A673 (cell line): Measurements from ENCODE around the gene MITF. TPM values are rescaled to one million over a fixed set of nuclear protein-coding genes. Genes with fewer than 3 reads are reported as not detected.

ENCODE experiments used
- BruUV-seq: library from RNA; stranded (reverse); fragments of 400-500 nt; replicated peaks from 2 replicates; lab custom pipeline; 2021; lab: Mats Ljungman, UMichigan
- CTCF ChIA-PET: fragments of 300-600 bp; sonication (Branson Sonifier 250); formaldehyde crosslinking; loops from one replicate; lab custom pipeline; 2022; ENCODE audit warnings: antibody characterized with exemption; lab: Charles Lee
- POLR2A ChIA-PET: fragments of 300-600 bp; sonication (Branson Sonifier 250); formaldehyde crosslinking; loops from one replicate; lab custom pipeline; 2022; ENCODE audit warnings: antibody characterized with exemption; ENCODE audit not compliant: low non-redundant PET; lab: Charles Lee
- DNase-seq: peaks from one replicate; pipeline ENCODE4 v3.0.0-alpha.2; 2015; ENCODE audit warnings: low spot score
- H3K27ac ChIP-seq: fragments of 200-600 bp; sonication (generic); 2 replicates; pipeline ENCODE4 v1.5.1; 2016; ENCODE audit warnings: mixed run types, low read depth, mild to moderate bottlenecking, mixed read lengths, antibody characterized with exemption, low read length; ENCODE audit not compliant: poor library complexity, severe bottlenecking
- H3K27me3 ChIP-seq: fragments of 200-600 bp; sonication (generic); replicated peaks from 2 replicates; pipeline ENCODE4 v1.6.1; 2017; ENCODE audit warnings: mixed run types, low read depth, mild to moderate bottlenecking, mixed read lengths, antibody characterized with exemption, low read length; ENCODE audit not compliant: insufficient read depth, poor library complexity
- H3K36me3 ChIP-seq: fragments of 200-600 bp; sonication (generic); 2 replicates; pipeline ENCODE4 v1.6.1; 2016; ENCODE audit warnings: mixed run types, mild to moderate bottlenecking, mixed read lengths, antibody characterized with exemption, low read length; ENCODE audit not compliant: insufficient read depth, poor library complexity, severe bottlenecking
- H3K4me1 ChIP-seq: fragments of 200-600 bp; sonication (generic); 2 replicates; pipeline ENCODE4 v1.6.1; 2017; ENCODE audit warnings: mixed run types, mild to moderate bottlenecking, mixed read lengths, antibody characterized with exemption, low read length; ENCODE audit not compliant: insufficient read depth, poor library complexity, severe bottlenecking
- H3K4me3 ChIP-seq: fragments of 200-600 bp; sonication (generic); 2 replicates; pipeline ENCODE4 v1.5.1; 2016; ENCODE audit warnings: low read depth, mixed run types, mild to moderate bottlenecking, mixed read lengths, low read length; ENCODE audit not compliant: poor library complexity, severe bottlenecking
- H3K9me3 ChIP-seq: fragments of 200-600 bp; sonication (generic); 2 replicates; pipeline ENCODE4 v1.6.1; 2016; ENCODE audit warnings: mixed run types, low read depth, mild to moderate bottlenecking, mixed read lengths, antibody characterized with exemption, low read length; ENCODE audit not compliant: poor library complexity, severe bottlenecking
- EZH2 ChIP-seq: fragments of 200-600 bp; sonication (generic); IDR thresholded peaks from 2 replicates; pipeline ENCODE4 v1.6.1; 2017; ENCODE audit warnings: borderline replicate concordance, low read depth, mild to moderate bottlenecking, mixed read lengths, antibody characterized with exemption, low read length; ENCODE audit not compliant: poor library complexity, severe bottlenecking
- intact Hi-C: fragments of 100-400 bp; cut with micrococcal nuclease; formaldehyde crosslinking; loops from one replicate; pipeline ENCODE4 v1.10.0; 2022; ENCODE audit not compliant: unreplicated experiment
- total RNA-seq: library from RNA; stranded (reverse); gene quantifications from 2 replicates; pipeline ENCODE4 v1.2.3, GENCODE V29; 2021
- TF ChIP-seq, protein P1 (sequence below): fragments of 300-800, 200-600 bp; sonication (generic); conservative IDR thresholded peaks from 2 replicates; pipeline ENCODE4 v1.5.1; 2017; ENCODE audit warnings: low read depth, mild to moderate bottlenecking, antibody characterized with exemption, low read length, moderate library complexity, mixed read lengths

MITF gene
- total RNA-seq, 1 experiment from 2014 or later = 0.52 TPM

DNA sequence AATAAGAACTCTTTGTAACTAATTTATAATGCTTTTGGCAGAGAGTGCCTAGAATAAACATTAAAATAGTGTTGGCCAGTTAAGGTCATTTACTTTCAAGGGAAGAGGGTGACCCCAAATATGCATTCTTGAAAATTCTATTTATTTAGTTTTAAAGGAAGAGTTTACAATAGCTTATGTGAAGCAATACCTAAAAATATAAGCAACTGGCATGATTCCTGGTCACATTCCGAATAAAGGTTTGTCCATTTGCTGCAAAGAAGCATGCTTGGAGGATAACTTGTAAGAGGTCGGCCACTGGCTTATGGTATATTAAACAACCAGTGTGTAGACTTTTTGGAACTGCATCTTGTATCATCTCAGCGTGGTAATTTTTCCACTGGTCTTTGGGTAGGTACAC, 10.2 kb downstream of the MITF start:
- H3K4me1 ChIP-seq = no peaks in the 10 kb centered on the region

DNA sequence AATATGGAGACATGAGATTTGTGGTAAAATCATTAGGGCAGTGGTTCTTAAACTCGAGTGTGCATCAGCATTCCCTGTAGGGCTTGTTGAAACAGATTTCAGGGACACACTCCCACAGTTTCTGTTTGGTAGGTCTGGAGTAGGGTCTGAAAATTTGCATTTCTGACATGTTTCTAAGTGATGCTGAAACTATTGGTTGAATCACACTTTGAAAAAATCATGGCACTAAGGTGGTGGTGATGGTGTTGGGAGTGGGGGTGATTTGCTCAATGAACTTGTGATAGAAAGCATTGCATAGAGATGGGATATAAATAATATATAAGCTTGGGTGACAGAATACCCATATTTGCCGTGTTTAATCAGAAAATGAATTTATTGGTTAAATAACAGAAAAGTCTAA, 11.3 kb downstream of the MITF start:
- H3K27me3 ChIP-seq = no peaks in the 10 kb centered on the region
- intact Hi-C loops = no loop called here
- ChIA-PET CTCF (no interaction called here), POLR2A (no interaction called here)
- H3K36me3 ChIP-seq = no peaks in the 10 kb centered on the region
- TF ChIP-seq EZH2 = no peak
- TF ChIP-seq, protein P1, sequence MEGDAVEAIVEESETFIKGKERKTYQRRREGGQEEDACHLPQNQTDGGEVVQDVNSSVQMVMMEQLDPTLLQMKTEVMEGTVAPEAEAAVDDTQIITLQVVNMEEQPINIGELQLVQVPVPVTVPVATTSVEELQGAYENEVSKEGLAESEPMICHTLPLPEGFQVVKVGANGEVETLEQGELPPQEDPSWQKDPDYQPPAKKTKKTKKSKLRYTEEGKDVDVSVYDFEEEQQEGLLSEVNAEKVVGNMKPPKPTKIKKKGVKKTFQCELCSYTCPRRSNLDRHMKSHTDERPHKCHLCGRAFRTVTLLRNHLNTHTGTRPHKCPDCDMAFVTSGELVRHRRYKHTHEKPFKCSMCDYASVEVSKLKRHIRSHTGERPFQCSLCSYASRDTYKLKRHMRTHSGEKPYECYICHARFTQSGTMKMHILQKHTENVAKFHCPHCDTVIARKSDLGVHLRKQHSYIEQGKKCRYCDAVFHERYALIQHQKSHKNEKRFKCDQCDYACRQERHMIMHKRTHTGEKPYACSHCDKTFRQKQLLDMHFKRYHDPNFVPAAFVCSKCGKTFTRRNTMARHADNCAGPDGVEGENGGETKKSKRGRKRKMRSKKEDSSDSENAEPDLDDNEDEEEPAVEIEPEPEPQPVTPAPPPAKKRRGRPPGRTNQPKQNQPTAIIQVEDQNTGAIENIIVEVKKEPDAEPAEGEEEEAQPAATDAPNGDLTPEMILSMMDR = no peak
- no peak for DNase-seq
- no peak overlapping the region for H3K4me3 ChIP-seq
- H3K27ac ChIP-seq = no peak overlapping the region
- H3K4me1 ChIP-seq = no peaks in the 10 kb centered on the region
- H3K9me3 ChIP-seq = no peaks in the 10 kb centered on the region
- no TSS peak for BruUV-seq

More for the DNA sequence above, 10.2 kb downstream of the MITF start:
- Histone ChIP-seq H3K27me3 (no peaks in the 10 kb centered on the region), H3K4me3 (no peak overlapping the region), H3K9me3 (no peaks in the 10 kb centered on the region), H3K36me3 (no peaks in the 10 kb centered on the region), H3K27ac (no peak overlapping the region)
- CTCF ChIA-PET = no interaction called here
- intact Hi-C loops = no loop called here
- BruUV-seq = no TSS peak
- TF ChIP-seq EZH2 = no peak
- TF ChIP-seq, protein P1 = no peak
- no peak for DNase-seq
- POLR2A ChIA-PET = interaction anchor here (0.5 kb wide), 1 partner anchor 971 kb away, joined by 3 read pairs; no protein-coding TSS in a partner anchor

DNA sequence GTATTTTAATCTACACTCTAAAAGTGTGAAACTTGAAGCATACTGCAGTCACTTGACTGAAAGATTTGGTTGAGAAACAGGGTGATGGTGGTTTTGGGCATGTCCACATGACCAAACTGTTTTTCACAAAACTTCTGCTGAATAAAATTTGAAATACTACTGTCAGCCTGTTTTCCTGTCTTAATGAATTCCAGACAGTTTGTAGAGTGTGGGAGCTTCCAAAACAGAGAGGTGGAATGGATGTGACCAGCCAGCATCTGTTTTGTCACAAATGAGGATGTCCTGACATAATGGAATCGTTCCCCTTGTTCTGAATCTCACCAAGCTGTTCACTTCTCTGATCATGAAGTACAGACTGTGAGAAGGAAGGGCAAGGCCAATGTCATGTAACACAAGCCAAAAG, 11.8 kb downstream of the MITF start:
- Histone ChIP-seq H3K4me1 (no peaks in the 10 kb centered on the region), H3K4me3 (no peak overlapping the region), H3K27me3 (no peaks in the 10 kb centered on the region), H3K9me3 (no peaks in the 10 kb centered on the region), H3K36me3 (no peaks in the 10 kb centered on the region), H3K27ac (no peak overlapping the region)
- no TSS peak for BruUV-seq
- POLR2A ChIA-PET = no interaction called here
- intact Hi-C loops = no loop called here
- DNase-seq = no peak
- CTCF ChIA-PET = no interaction called here
- no peak for TF ChIP-seq EZH2
- TF ChIP-seq, protein P1 = no peak
